ENCODE measurements around the gene DNMT1. TPM values are rescaled to one million over a fixed set of nuclear protein-coding genes. Genes with fewer than 3 reads are reported as not detected.

The DNMT1 gene
- total RNA-seq, 1 experiment from 2014 or later, result 168 TPM

- H3K27me3 ChIP-seq (ENCODE audit: control insufficient read depth, insufficient read depth, low read length), result no peaks in the 10 kb centered on the region
- peak within 1 kb of the TSS; percentile 42 for H3K27ac ChIP-seq (ENCODE audit: low read length)
- no peak within 1 kb of the TSS for H3K4me3 ChIP-seq (ENCODE audit: low read depth in 2 of 2, low read length in 2 of 2)
- intact Hi-C loops (cut with micrococcal nuclease; ENCODE audit: unreplicated experiment), result no loop called here
- in situ Hi-C loops (cut with HindIII; ENCODE audit: low pct_unique_long_range_greater_than_20kb, low sequenced_read_pairs), result no loop called here
- H3K9me3 ChIP-seq (ENCODE audit: control insufficient read depth, insufficient read depth, low read depth, low read length), result no peaks in the 10 kb centered on the region
- H3K4me1 ChIP-seq (ENCODE audit: control insufficient read depth, insufficient read depth, low read length), result peaks cover 8% of the 10 kb centered on the region
- peaks cover 14% of the 10 kb centered on the region for H3K36me3 ChIP-seq (ENCODE audit: control insufficient read depth, insufficient read depth, low read length)
- CTCF ChIA-PET, result interaction anchor here (0.6 kb wide), 1 partner anchor 200 kb away, joined by 3 read pairs; no protein-coding TSS in a partner anchor
- BruUV-seq (replicated peaks), result no TSS peak
- POLR2A ChIA-PET, result no interaction called here
- ATAC-seq, result no peak
- TF ChIP-seq REST (IDR thresholded peaks at IDR 0.05; ENCODE audit: insufficient read depth in 1 of 2, low read depth in 2 of 2, low read length in 1 of 2) (no peak), CTCF (IDR thresholded peaks at IDR 0.05) (no peak), POLR2AphosphoS5 (IDR thresholded peaks at IDR 0.05; ENCODE audit: low read depth, low read length) (no peak), TCF7L2 (IDR thresholded peaks at IDR 0.05; ENCODE audit: low read depth, low read length) (no peak), SIN3A (IDR thresholded peaks at IDR 0.05; ENCODE audit: borderline replicate concordance, insufficient read depth, low read depth, low read length) (no peak)
- DNase-seq (ENCODE audit: low read depth, low spot score), result no peak
These were observed 83.3 kb downstream of the DNMT1 start, which contains the start of gene P2RY11 for GRCh38 chr19:10111405-10111811. P2RY11 (plus strand) TSS chr19:10111693; CDS start chr19:10111722, 29 bp downstream.

DNA sequence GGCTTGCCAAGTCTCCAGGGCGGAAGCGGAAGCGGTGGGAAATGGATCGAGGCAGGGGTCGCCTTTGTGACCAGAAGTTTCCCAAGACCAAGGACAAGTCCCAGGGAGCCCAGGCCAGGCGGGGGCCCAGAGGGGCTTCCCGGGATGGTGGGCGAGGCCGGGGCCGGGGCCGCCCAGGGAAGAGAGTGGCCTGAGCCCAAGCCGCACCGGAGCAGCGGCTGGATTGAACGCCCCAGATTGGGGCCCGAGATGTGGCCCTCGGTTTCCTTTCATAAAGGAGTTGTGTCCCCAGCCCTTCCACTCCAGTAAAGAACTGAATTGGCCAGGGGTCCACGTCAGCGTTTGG, 83.8 kb downstream of the DNMT1 start:
- DNase-seq (ENCODE audit: low read depth, low spot score) (no peak), ATAC-seq (no peak)
- no peak overlapping the region for H3K27ac ChIP-seq (ENCODE audit: low read length)
- H3K4me3 ChIP-seq (ENCODE audit: low read depth in 2 of 2, low read length in 2 of 2), result no peak overlapping the region
- peaks cover 14% of the 10 kb centered on the region for H3K36me3 ChIP-seq (ENCODE audit: control insufficient read depth, insufficient read depth, low read length)
- POLR2A ChIA-PET, result no interaction called here
- H3K27me3 ChIP-seq (ENCODE audit: control insufficient read depth, insufficient read depth, low read length), result no peaks in the 10 kb centered on the region
- TSS peak; percentile 65 for BruUV-seq (replicated peaks)
- TF ChIP-seq REST (IDR thresholded peaks at IDR 0.05; ENCODE audit: insufficient read depth in 1 of 2, low read depth in 2 of 2, low read length in 1 of 2), result no peak
- TF ChIP-seq POLR2AphosphoS5 (IDR thresholded peaks at IDR 0.05; ENCODE audit: low read depth, low read length), result no peak
- TF ChIP-seq CTCF (IDR thresholded peaks at IDR 0.05), result no peak
- TF ChIP-seq SIN3A (IDR thresholded peaks at IDR 0.05; ENCODE audit: borderline replicate concordance, insufficient read depth, low read depth, low read length), result no peak
- no peak for TF ChIP-seq TCF7L2 (IDR thresholded peaks at IDR 0.05; ENCODE audit: low read depth, low read length)
- in situ Hi-C loops (cut with HindIII; ENCODE audit: low pct_unique_long_range_greater_than_20kb, low sequenced_read_pairs) (no loop called here), intact Hi-C loops (cut with micrococcal nuclease; ENCODE audit: unreplicated experiment) (no loop called here)
- H3K4me1 ChIP-seq (ENCODE audit: control insufficient read depth, insufficient read depth, low read length), result peaks cover 8% of the 10 kb centered on the region
- H3K9me3 ChIP-seq (ENCODE audit: control insufficient read depth, insufficient read depth, low read depth, low read length), result no peaks in the 10 kb centered on the region
- CTCF ChIA-PET, result no interaction called here
